Gastroesophageal sphincter (tissue), 3 donors: ENCODE results near the gene MMGT1.

ENCODE experiments used
- EP300 ChIP-seq: sonication (generic); formaldehyde crosslinking; IDR thresholded peaks from one replicate; pipeline ENCODE4 v1.6.1; 2017; ENCODE audit warnings: antibody characterized with exemption, mild to moderate bottlenecking
- POLR2AphosphoS5 ChIP-seq: sonication (generic); formaldehyde crosslinking; IDR thresholded peaks from one replicate; pipeline ENCODE4 v1.6.1; 2017; ENCODE audit warnings: antibody characterized with exemption
- TF ChIP-seq, protein P1 (sequence below), 4 experiments: fragments of 200-600 bp in 2 of 4; fragments of 450-650 bp in 2 of 4; sonication (generic) in 1 of 4; IDR thresholded peaks; one replicate each; pipeline ENCODE4 v1.5.1; 2017 to 2019; ENCODE audit warnings: antibody characterized with exemption in 4 of 4, mild to moderate bottlenecking in 2 of 4, moderate library complexity in 2 of 4

DNA sequence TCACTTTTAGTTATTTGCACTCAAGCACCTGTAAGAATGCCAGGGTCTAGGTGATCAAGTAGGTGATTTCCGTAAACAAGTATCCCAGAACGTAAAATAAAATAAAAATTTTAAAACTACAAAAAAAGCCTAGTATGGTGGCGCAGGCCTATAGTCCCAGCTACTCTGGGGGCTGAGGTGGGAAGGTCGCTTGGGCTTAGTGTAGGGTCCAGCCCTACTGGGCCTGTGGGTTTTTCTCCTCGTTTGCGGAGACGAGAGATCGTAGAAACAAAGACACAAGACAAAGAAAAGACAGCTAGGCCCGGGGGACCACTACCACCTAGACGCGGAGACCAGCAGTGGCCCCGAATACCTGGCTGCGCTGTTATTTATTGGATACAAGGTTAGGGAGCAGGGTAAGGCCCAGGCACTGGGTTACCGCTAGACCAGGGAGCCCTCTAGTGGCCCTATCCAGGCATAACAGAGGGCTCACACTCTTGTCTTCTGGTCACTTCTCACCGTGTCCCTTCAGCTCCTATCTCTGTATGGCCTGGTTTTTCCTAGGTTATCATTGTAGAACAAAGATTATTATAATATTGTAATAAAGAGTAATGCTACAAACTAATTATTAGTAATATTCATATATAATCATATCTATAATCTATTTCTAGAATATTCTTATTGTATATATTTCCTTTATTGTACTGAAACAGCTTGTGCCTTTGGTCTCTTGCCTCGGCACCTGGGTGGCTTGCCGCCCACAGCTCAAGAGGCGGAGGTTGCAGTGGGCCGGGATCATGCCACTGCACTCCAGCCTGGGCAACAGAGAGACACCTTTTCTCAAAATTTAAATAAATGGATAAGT lies 41.9 kb downstream of the MMGT1 start:
- TF ChIP-seq, protein P1, sequence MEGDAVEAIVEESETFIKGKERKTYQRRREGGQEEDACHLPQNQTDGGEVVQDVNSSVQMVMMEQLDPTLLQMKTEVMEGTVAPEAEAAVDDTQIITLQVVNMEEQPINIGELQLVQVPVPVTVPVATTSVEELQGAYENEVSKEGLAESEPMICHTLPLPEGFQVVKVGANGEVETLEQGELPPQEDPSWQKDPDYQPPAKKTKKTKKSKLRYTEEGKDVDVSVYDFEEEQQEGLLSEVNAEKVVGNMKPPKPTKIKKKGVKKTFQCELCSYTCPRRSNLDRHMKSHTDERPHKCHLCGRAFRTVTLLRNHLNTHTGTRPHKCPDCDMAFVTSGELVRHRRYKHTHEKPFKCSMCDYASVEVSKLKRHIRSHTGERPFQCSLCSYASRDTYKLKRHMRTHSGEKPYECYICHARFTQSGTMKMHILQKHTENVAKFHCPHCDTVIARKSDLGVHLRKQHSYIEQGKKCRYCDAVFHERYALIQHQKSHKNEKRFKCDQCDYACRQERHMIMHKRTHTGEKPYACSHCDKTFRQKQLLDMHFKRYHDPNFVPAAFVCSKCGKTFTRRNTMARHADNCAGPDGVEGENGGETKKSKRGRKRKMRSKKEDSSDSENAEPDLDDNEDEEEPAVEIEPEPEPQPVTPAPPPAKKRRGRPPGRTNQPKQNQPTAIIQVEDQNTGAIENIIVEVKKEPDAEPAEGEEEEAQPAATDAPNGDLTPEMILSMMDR (IDR thresholded peaks at IDR 0.05), result peak; percentile 8 to 71 (median 22)
- no peak for TF ChIP-seq EP300
- no peak for TF ChIP-seq POLR2AphosphoS5
